GM10266 (cell line): ENCODE measurements around the gene DIP2C.

Experiments used
- DNase-seq: peaks from one replicate; pipeline ENCODE4 v3.0.0; 2012; ENCODE audit errors: extremely low spot score
- CTCF ChIP-seq: IDR thresholded peaks from 2 replicates; pipeline ENCODE4 v1.5.1; 2012; ENCODE audit warnings: mild to moderate bottlenecking, low read depth; ENCODE audit not compliant: control insufficient read depth, insufficient read depth; ENCODE audit errors: missing control alignments

DIP2C gene

GRCh38 chr10:557792-558328, 131.6 kb downstream of the DIP2C start:
- TF ChIP-seq CTCF, result no peak
- DNase-seq, result no peak

- no peak for DNase-seq
- no peak for TF ChIP-seq CTCF
Observed at GRCh38 chr10:556971-557637, 132.4 kb downstream of the DIP2C start.

GRCh38 chr10:555682-556350, 133.7 kb downstream of the DIP2C start:
- DNase-seq, result no peak
- no peak for TF ChIP-seq CTCF

- TF ChIP-seq CTCF, result no peak
- no peak for DNase-seq
Observed at GRCh38 chr10:555281-555680, 134.2 kb downstream of the DIP2C start.

GRCh38 chr10:554182-554848, 135.2 kb downstream of the DIP2C start:
- no peak for TF ChIP-seq CTCF
- DNase-seq, result no peak

- no peak for DNase-seq
- TF ChIP-seq CTCF, result no peak
Observed at GRCh38 chr10:553233-553632, 136.2 kb downstream of the DIP2C start.
